HepG2 (cell line): ENCODE data around the gene ARHGEF39. TPM values are rescaled to one million over a fixed set of nuclear protein-coding genes. Genes with fewer than 3 reads are reported as not detected.

Experiments used
- ARNT ChIP-seq: fragments of 450-650 bp; IDR thresholded peaks from 2 replicates; pipeline ENCODE4 v1.6.1; 2017
- CSRNP2 ChIP-seq: sonication (generic); formaldehyde crosslinking; conservative IDR thresholded peaks from 2 replicates; pipeline ENCODE4 v1.8.0; 2022; ENCODE audit warnings: low read depth, missing genetic modification reagents
- EHMT2 ChIP-seq: fragments of 200-600 bp; sonication (generic); IDR thresholded peaks from 2 replicates; pipeline ENCODE4 v1.7.0; 2017; ENCODE audit warnings: antibody characterized with exemption, low read depth, low read length, borderline replicate concordance
- GATA4 ChIP-seq: sonication (generic); IDR thresholded peaks from 2 replicates; pipeline ENCODE4 v1.6.1; 2016; ENCODE audit warnings: antibody characterized with exemption, low read depth, borderline replicate concordance
- HDAC1 ChIP-seq: sonication (generic); formaldehyde crosslinking; IDR thresholded peaks from 2 replicates; pipeline ENCODE4 v1.5.1; 2020; ENCODE audit warnings: mild to moderate bottlenecking, missing genetic modification reagents
- KAT2B ChIP-seq: fragments of 150-350 bp; IDR thresholded peaks from 2 replicates; pipeline ENCODE4 v1.6.1; 2014; ENCODE audit warnings: low read depth, low read length, borderline replicate concordance
- KDM3A ChIP-seq: IDR thresholded peaks from 2 replicates; pipeline ENCODE4 v1.6.1; 2018; ENCODE audit warnings: low read depth, missing compliant biosample characterization
- NAIF1 ChIP-seq: sonication (generic); formaldehyde crosslinking; IDR thresholded peaks from 2 replicates; pipeline ENCODE4 v1.5.0; 2020; ENCODE audit warnings: mild to moderate bottlenecking, missing genetic modification reagents, borderline replicate concordance
- NCOA5 ChIP-seq: sonication (generic); formaldehyde crosslinking; IDR thresholded peaks from 2 replicates; pipeline ENCODE4 v1.4.0; 2020; ENCODE audit warnings: missing genetic modification reagents
- NR2F2 ChIP-seq: IDR thresholded peaks from 2 replicates; pipeline ENCODE4 v1.6.1; 2012; ENCODE audit warnings: low read depth, inconsistent platforms, borderline replicate concordance
- POLR2A ChIP-seq, 2 experiments: IDR thresholded peaks; 2 replicates each; pipeline ENCODE4 v1.6.1; 2011; ENCODE audit warnings: low read depth in 2 of 2, low read length in 2 of 2, mild to moderate bottlenecking in 1 of 2, moderate library complexity in 1 of 2; ENCODE audit not compliant: insufficient read depth in 1 of 2
- SALL1 ChIP-seq: sonication (generic); formaldehyde crosslinking; IDR thresholded peaks from 2 replicates; pipeline ENCODE4 v1.8.0; 2022; ENCODE audit warnings: mild to moderate bottlenecking, missing genetic modification reagents
- SOX6 ChIP-seq, 2 experiments: fragments of 450-650 bp in 1 of 2; sonication (generic) in 1 of 2; formaldehyde crosslinking in 1 of 2; IDR thresholded peaks; 2 replicates each; pipeline versions ENCODE4 v1.4.0 to v1.6.1; 2017 to 2020; ENCODE audit warnings: antibody characterized with exemption in 1 of 2, mild to moderate bottlenecking in 1 of 2, missing genetic modification reagents in 1 of 2
- SUZ12 ChIP-seq: fragments of 150-350 bp; IDR thresholded peaks from 2 replicates; pipeline ENCODE4 v1.6.1; 2014; ENCODE audit warnings: low read depth, low read length
- ZKSCAN8 ChIP-seq: IDR thresholded peaks from 2 replicates; pipeline ENCODE4 v1.6.1; 2016; ENCODE audit warnings: borderline replicate concordance, missing genetic modification reagents, missing compliant biosample characterization
- ZNF225 ChIP-seq: sonication (generic); formaldehyde crosslinking; IDR thresholded peaks from 2 replicates; pipeline ENCODE4 v1.4.0; 2020; ENCODE audit warnings: mild to moderate bottlenecking, missing genetic modification reagents
- ZNF329 ChIP-seq: sonication (generic); formaldehyde crosslinking; IDR thresholded peaks from 2 replicates; pipeline ENCODE4 v1.9.0; 2021; ENCODE audit warnings: low read depth, mild to moderate bottlenecking, missing genetic modification reagents
- ZNF383 ChIP-seq: sonication (generic); formaldehyde crosslinking; IDR thresholded peaks from 2 replicates; pipeline ENCODE4 v1.4.0; 2020; ENCODE audit warnings: missing genetic modification reagents, mild to moderate bottlenecking, borderline replicate concordance
- ZNF567 ChIP-seq: sonication (generic); formaldehyde crosslinking; IDR thresholded peaks from 2 replicates; pipeline ENCODE4 v1.8.1; 2023; ENCODE audit warnings: mild to moderate bottlenecking, missing genetic modification reagents, borderline replicate concordance
- ZNF614 ChIP-seq: IDR thresholded peaks from 2 replicates; pipeline ENCODE4 v1.6.1; 2018; ENCODE audit warnings: missing biosample characterization, missing genetic modification reagents, inconsistent platforms, borderline replicate concordance
- ZNF879 ChIP-seq: sonication (generic); formaldehyde crosslinking; IDR thresholded peaks from 2 replicates; pipeline ENCODE4 v1.8.1; 2023; ENCODE audit warnings: missing genetic modification reagents
- ZZZ3 ChIP-seq: sonication (generic); formaldehyde crosslinking; IDR thresholded peaks from 2 replicates; pipeline ENCODE4 v1.4.0; 2020; ENCODE audit warnings: missing genetic modification reagents, mild to moderate bottlenecking, borderline replicate concordance
- polyA plus RNA-seq, 8 experiments: library from polyadenylated mRNA; depleted of rRNA in 3 of 8; stranded (reverse) in 7 of 8; unstranded in 1 of 8; fragments of >200 nt; fragmentation: Illumina TruSeq in 4 of 8; extraction: Trizol in 4 of 8; gene quantifications; 2 replicates each; pipeline versions ENCODE4 v1.2.1 to v1.2.3, GENCODE V29; 2011 to 2016; ENCODE audit warnings: low read depth in 4 of 8, missing spikeins in 1 of 8, mixed read lengths in 1 of 8; ENCODE audit not compliant: insufficient read depth in 1 of 8
- total RNA-seq, 5 experiments: library from RNA; depleted of rRNA; stranded (reverse); fragments of >200 nt; fragmentation: Illumina TruSeq; extraction: Trizol; gene quantifications; 2 replicates each; pipeline ENCODE4 v1.2.3, GENCODE V29; 2016; ENCODE audit warnings: low read depth in 1 of 5
- TF ChIP-seq, protein P1 (sequence below): sonication (generic); formaldehyde crosslinking; IDR thresholded peaks from 2 replicates; pipeline ENCODE4 v1.4.0; 2020; ENCODE audit warnings: mild to moderate bottlenecking, missing genetic modification reagents
- TF ChIP-seq, protein P2 (sequence below), 2 experiments: fragments of 450-650 bp in 1 of 2; sonication (generic) in 1 of 2; formaldehyde crosslinking; IDR thresholded peaks; 2 replicates each; pipeline versions ENCODE4 v1.5.0 to v1.8.0; 2020 to 2022; ENCODE audit warnings: mild to moderate bottlenecking in 1 of 2, missing genetic modification reagents in 1 of 2
- TF ChIP-seq, protein P3 (sequence below): sonication (generic); formaldehyde crosslinking; IDR thresholded peaks from 2 replicates; pipeline ENCODE4 v1.4.0; 2020; ENCODE audit warnings: missing genetic modification reagents, borderline replicate concordance

The ARHGEF39 gene
- total and polyA plus RNA-seq, 2 of the 13 experiments (the other 11 are each of a cell fraction or from before 2014, with no cell fraction given) = 11.2 to 12.3 TPM

GRCh38 chr9:35657546-35658136 is 7.4 kb downstream of the ARHGEF39 start, which contains the start of gene RMRP (continued):
- TF ChIP-seq KDM3A = peak; percentile 97; the same call in 1 of the 2 replicates
- TF ChIP-seq ZNF614 (CRISPR knock-in tag) = peak; percentile 84
- peak; percentile 97 for TF ChIP-seq SALL1 (CRISPR knock-in tag)
- no peak for TF ChIP-seq ZNF383 (CRISPR knock-in tag)
- no peak; the same call in 1 of the 2 replicates for TF ChIP-seq CSRNP2 (CRISPR knock-in tag)
- no peak for TF ChIP-seq ARNT
- TF ChIP-seq ZNF879 (CRISPR knock-in tag) = peak; percentile 72; the same call in 1 of the 2 replicates
- TF ChIP-seq, protein P1, sequence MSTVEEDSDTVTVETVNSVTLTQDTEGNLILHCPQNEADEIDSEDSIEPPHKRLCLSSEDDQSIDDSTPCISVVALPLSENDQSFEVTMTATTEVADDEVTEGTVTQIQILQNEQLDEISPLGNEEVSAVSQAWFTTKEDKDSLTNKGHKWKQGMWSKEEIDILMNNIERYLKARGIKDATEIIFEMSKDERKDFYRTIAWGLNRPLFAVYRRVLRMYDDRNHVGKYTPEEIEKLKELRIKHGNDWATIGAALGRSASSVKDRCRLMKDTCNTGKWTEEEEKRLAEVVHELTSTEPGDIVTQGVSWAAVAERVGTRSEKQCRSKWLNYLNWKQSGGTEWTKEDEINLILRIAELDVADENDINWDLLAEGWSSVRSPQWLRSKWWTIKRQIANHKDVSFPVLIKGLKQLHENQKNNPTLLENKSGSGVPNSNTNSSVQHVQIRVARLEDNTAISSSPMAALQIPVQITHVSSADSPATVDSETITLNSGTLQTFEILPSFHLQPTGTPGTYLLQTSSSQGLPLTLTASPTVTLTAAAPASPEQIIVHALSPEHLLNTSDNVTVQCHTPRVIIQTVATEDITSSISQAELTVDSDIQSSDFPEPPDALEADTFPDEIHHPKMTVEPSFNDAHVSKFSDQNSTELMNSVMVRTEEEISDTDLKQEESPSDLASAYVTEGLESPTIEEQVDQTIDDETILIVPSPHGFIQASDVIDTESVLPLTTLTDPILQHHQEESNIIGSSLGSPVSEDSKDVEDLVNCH (CRISPR knock-in tag) = no peak
- TF ChIP-seq ZKSCAN8 (CRISPR knock-in tag) = peak; percentile 95
- TF ChIP-seq, protein P2, sequence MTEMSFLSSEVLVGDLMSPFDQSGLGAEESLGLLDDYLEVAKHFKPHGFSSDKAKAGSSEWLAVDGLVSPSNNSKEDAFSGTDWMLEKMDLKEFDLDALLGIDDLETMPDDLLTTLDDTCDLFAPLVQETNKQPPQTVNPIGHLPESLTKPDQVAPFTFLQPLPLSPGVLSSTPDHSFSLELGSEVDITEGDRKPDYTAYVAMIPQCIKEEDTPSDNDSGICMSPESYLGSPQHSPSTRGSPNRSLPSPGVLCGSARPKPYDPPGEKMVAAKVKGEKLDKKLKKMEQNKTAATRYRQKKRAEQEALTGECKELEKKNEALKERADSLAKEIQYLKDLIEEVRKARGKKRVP (CRISPR knock-in tag; IDR thresholded peaks at IDR 0.05) = peak in 1 of 2 experiments; percentile 90; a peak in 2 of 4 replicates
- TF ChIP-seq ZNF225 (CRISPR knock-in tag) = peak; percentile 89
- TF ChIP-seq, protein P3, sequence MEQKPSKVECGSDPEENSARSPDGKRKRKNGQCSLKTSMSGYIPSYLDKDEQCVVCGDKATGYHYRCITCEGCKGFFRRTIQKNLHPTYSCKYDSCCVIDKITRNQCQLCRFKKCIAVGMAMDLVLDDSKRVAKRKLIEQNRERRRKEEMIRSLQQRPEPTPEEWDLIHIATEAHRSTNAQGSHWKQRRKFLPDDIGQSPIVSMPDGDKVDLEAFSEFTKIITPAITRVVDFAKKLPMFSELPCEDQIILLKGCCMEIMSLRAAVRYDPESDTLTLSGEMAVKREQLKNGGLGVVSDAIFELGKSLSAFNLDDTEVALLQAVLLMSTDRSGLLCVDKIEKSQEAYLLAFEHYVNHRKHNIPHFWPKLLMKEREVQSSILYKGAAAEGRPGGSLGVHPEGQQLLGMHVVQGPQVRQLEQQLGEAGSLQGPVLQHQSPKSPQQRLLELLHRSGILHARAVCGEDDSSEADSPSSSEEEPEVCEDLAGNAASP (CRISPR knock-in tag) = peak; percentile 71; the same call in 1 of the 2 replicates
- TF ChIP-seq KAT2B = no peak
- TF ChIP-seq SUZ12 = no peak
- TF ChIP-seq ZNF329 (CRISPR knock-in tag) = peak; percentile 28; the same call in 1 of the 2 replicates
- peak in 1 of 2 experiments; percentile 74; a peak in 1 of 4 replicates for TF ChIP-seq POLR2A (IDR thresholded peaks at IDR 0.05; ENCODE audit: insufficient read depth in 1 of 2, low read depth in 2 of 2, low read length in 2 of 2)
- TF ChIP-seq NCOA5 = peak; percentile 92; the same call in 1 of the 2 replicates
- peak; percentile 97 for TF ChIP-seq NAIF1 (CRISPR knock-in tag)
- TF ChIP-seq SOX6 (IDR thresholded peaks at IDR 0.05) = no peak
- peak; percentile 83 for TF ChIP-seq SOX6 (CRISPR knock-in tag; IDR thresholded peaks at IDR 0.05)
- TF ChIP-seq HDAC1 (CRISPR knock-in tag) = peak; percentile 96
- peak; percentile 90; the same call in 1 of the 2 replicates for TF ChIP-seq ZZZ3 (CRISPR knock-in tag)
- TF ChIP-seq ZNF567 (CRISPR knock-in tag) = peak; percentile 69; the same call in 1 of the 2 replicates
- peak; percentile 65; the same call in 1 of the 2 replicates for TF ChIP-seq NR2F2
- peak; percentile 21; the same call in 1 of the 2 replicates for TF ChIP-seq GATA4
- TF ChIP-seq EHMT2 = no peak
